IPS-20b (cell line): ENCODE data around the gene SDHB.

ENCODE experiments used
- H3K27ac ChIP-seq: one replicate; pipeline ENCODE4 v1.5.1; 2013; ENCODE audit warnings: low read length
- H3K27me3 ChIP-seq: 2 replicates; pipeline ENCODE4 v1.6.1; 2013; ENCODE audit warnings: mild to moderate bottlenecking, low read length, inconsistent platforms; ENCODE audit not compliant: insufficient read depth
- H3K36me3 ChIP-seq: 2 replicates; pipeline ENCODE4 v1.6.1; 2013; ENCODE audit warnings: low read depth, mild to moderate bottlenecking, inconsistent platforms, low read length, moderate library complexity; ENCODE audit not compliant: insufficient read depth
- H3K4me1 ChIP-seq: 2 replicates; pipeline ENCODE4 v1.6.1; 2013; ENCODE audit warnings: mild to moderate bottlenecking, control low read depth, inconsistent platforms, low read length, moderate library complexity; ENCODE audit not compliant: insufficient read depth
- H3K4me3 ChIP-seq: 2 replicates; pipeline ENCODE4 v1.5.1; 2013; ENCODE audit warnings: mild to moderate bottlenecking, low read length, inconsistent platforms
- H3K9ac ChIP-seq: 2 replicates; pipeline ENCODE4 v1.6.1; 2013; ENCODE audit warnings: low read depth, mild to moderate bottlenecking, inconsistent platforms, low read length, moderate library complexity
- H3K9me3 ChIP-seq: 2 replicates; pipeline ENCODE4 v1.6.1; 2013; ENCODE audit warnings: mild to moderate bottlenecking, low read depth, low read length, inconsistent platforms; ENCODE audit not compliant: insufficient read depth

SDHB gene

DNA sequence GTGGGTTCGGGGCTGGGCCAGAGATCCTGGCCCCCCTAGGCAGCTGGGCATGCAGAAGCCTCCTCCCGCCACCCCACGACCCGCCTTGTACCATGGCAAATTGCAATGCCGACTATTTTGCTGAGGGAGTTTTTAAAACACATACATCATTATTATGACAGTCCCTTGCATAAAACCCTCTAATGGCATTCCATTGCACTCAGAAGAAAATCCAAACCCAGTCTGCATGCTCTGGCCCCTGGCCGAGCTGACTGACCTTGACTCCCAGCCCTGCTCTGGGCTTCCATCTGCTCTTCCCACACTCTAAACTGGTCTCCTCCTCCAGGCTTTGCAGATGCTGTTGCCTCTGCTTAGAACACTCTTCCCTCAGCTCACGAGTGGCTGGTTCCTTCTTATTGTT, 37.4 kb upstream of the SDHB start:
- H3K27me3 ChIP-seq: no peaks in the 10 kb centered on the region
- H3K9me3 ChIP-seq: no peaks in the 10 kb centered on the region
- H3K36me3 ChIP-seq: no peaks in the 10 kb centered on the region
- H3K9ac ChIP-seq: no peak overlapping the region
- H3K4me1 ChIP-seq: no peaks in the 10 kb centered on the region
- no peak overlapping the region for H3K4me3 ChIP-seq
- H3K27ac ChIP-seq: no peak overlapping the region

GRCh38 chr1:17089506-17089905, 35.7 kb upstream of the SDHB start:
- no peak overlapping the region for H3K9ac ChIP-seq
- H3K4me3 ChIP-seq: no peak overlapping the region
- no peak overlapping the region for H3K27ac ChIP-seq
- no peaks in the 10 kb centered on the region for H3K36me3 ChIP-seq
- no peaks in the 10 kb centered on the region for H3K27me3 ChIP-seq
- H3K9me3 ChIP-seq: no peaks in the 10 kb centered on the region
- no peaks in the 10 kb centered on the region for H3K4me1 ChIP-seq

- H3K4me1 ChIP-seq: no peaks in the 10 kb centered on the region
- H3K4me3 ChIP-seq: no peak overlapping the region
- H3K9me3 ChIP-seq: no peaks in the 10 kb centered on the region
- H3K36me3 ChIP-seq: no peaks in the 10 kb centered on the region
- no peaks in the 10 kb centered on the region for H3K27me3 ChIP-seq
- no peak overlapping the region for H3K9ac ChIP-seq
- H3K27ac ChIP-seq: no peak overlapping the region
Measured at GRCh38 chr1:17086751-17087150, 32.9 kb upstream of the SDHB start.

DNA sequence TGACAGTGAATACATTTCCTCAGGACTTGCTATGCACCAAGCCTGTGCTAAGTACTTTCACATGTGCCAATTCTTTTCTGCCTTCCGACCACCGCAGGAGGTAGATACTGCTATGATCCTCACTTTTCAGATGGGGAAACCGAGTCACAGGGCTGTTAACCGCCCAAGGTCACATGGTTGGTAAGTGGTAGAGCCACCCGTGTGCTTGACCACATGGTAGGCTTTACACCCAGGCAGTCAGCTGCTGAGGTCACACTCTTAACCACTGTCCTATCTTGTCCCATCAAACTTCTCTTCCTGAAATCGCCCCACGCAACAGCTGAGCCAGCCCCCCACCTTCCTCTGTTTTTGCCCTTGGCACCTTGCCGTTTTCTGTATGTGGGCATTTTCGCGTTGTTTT, 31.0 kb upstream of the SDHB start:
- Histone ChIP-seq H3K27me3 (no peaks in the 10 kb centered on the region), H3K9ac (no peak overlapping the region), H3K4me1 (no peaks in the 10 kb centered on the region), H3K4me3 (no peak overlapping the region), H3K27ac (no peak overlapping the region), H3K36me3 (no peaks in the 10 kb centered on the region), H3K9me3 (no peaks in the 10 kb centered on the region)

DNA sequence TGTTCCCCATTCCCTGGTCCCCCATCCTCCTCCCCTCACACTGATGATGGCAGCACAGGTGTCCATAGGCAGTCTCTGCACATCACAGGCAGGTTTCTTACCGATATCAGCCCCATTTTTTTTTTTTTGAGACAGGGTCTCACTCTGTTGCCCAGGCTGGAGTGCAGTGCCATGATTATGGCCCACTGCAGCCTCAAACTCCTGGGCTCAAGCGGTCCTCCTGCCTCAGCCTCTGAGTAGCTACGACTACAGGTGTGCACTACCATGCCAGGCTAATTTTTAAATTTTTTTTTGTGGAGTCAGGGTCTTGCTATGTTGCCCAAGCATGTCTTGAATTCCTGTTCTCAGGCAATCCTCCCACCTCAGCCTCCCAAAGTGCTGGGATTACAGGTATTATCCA, 28.9 kb upstream of the SDHB start:
- Histone ChIP-seq H3K9ac (no peak overlapping the region), H3K9me3 (no peaks in the 10 kb centered on the region), H3K27me3 (no peaks in the 10 kb centered on the region), H3K4me3 (no peak overlapping the region), H3K27ac (no peak overlapping the region), H3K36me3 (no peaks in the 10 kb centered on the region), H3K4me1 (no peaks in the 10 kb centered on the region)

DNA sequence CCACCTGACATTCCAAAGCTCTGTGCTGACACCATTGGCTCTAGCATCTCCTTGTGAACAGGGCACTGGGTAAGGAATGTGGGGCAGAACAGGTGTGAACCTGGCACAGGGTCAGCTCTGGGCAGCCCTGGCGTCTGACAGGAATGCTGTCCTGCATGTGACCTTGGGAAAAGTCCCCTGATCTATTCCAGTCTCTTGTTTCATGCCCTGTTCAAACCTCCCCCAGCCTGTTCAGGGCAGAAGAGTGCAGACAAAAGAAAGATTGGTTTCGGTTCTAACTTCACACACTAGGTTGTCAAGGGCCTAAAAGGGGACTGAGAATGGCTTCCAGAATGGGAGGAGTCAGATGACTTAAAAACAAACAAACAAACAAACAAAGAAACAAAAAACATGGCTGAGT, 27.6 kb upstream of the SDHB start:
- Histone ChIP-seq H3K27me3 (no peaks in the 10 kb centered on the region), H3K4me1 (no peaks in the 10 kb centered on the region), H3K9me3 (no peaks in the 10 kb centered on the region), H3K4me3 (no peak overlapping the region), H3K36me3 (no peaks in the 10 kb centered on the region), H3K9ac (no peak overlapping the region), H3K27ac (no peak overlapping the region)

DNA sequence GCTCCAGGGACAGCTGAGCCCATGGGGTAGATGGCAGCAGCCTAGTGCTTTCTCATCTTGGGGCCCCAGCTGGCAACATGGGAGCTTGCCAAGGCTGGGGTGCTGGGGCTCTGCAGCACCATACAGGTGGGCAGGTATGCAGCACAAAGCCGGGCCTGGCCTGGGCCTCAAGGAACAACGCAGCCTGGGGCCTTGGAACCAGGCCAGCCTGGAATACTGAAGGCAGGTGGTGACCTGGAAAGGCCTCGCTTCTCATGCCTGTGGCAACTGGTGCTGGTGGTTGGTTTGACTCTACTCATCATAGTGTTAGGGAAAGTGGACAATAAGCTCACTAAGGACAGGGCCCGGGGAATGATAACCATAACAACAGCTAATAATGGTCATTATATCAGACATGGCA, 27.0 kb upstream of the SDHB start:
- H3K27ac ChIP-seq: no peak overlapping the region
- no peaks in the 10 kb centered on the region for H3K4me1 ChIP-seq
- H3K4me3 ChIP-seq: no peak overlapping the region
- H3K9ac ChIP-seq: no peak overlapping the region
- no peaks in the 10 kb centered on the region for H3K9me3 ChIP-seq
- no peaks in the 10 kb centered on the region for H3K36me3 ChIP-seq
- H3K27me3 ChIP-seq: no peaks in the 10 kb centered on the region

- H3K27ac ChIP-seq: no peak overlapping the region
- no peaks in the 10 kb centered on the region for H3K36me3 ChIP-seq
- no peaks in the 10 kb centered on the region for H3K9me3 ChIP-seq
Measured at GRCh38 chr1:17080085-17080759, 26.4 kb upstream of the SDHB start.

DNA sequence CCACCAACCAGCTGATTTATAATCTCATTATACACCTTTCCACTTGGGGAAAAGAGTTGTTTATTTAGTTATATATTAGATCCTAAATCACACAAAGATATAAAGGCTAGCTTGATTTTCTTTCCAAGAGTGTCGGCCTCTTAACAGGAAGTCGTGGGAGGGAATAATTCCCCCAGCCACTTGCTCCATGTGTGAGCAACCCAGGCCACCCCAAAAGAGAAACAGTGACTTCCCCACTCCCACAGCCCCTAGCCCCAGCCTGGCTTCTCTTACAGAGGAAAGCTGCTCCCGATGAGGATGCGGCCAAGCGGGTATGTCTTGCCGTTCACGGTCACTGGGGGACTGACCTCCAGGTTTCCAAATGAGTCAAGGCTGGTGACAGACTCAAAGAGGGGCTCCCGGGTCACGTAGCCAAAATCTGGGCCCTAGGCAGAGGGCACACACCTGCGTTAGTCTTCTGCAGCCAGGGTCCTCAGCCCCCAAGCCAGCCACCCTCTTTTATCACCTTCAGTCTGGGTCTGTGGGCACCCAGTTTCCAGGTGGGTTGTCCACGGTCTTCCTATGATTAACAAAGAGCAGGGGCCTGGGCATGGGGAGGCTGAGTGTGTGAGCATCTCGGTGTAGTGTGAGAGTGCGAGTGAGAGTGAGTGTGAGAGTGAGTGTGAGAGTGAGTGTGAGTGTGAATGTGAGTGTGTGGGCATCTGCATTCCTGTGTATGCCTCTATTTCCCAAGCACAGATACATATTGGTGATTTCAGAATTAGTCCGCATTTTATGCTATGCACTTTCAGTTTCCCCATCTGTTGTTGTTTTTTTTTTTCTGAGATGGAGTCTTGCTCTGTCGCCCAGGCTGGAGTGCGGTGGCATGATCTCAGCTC, 25.4 kb upstream of the SDHB start:
- H3K27me3 ChIP-seq: no peaks in the 10 kb centered on the region
- H3K4me3 ChIP-seq: no peak overlapping the region
- no peaks in the 10 kb centered on the region for H3K4me1 ChIP-seq
- H3K27ac ChIP-seq: no peak overlapping the region
- H3K9ac ChIP-seq: no peak overlapping the region
- H3K9me3 ChIP-seq: no peaks in the 10 kb centered on the region
- no peaks in the 10 kb centered on the region for H3K36me3 ChIP-seq

More at GRCh38 chr1:17080085-17080759, 26.4 kb upstream of the SDHB start:
- Histone ChIP-seq H3K4me3 (no peak overlapping the region), H3K27me3 (no peaks in the 10 kb centered on the region), H3K9ac (no peak overlapping the region), H3K4me1 (no peaks in the 10 kb centered on the region)

DNA sequence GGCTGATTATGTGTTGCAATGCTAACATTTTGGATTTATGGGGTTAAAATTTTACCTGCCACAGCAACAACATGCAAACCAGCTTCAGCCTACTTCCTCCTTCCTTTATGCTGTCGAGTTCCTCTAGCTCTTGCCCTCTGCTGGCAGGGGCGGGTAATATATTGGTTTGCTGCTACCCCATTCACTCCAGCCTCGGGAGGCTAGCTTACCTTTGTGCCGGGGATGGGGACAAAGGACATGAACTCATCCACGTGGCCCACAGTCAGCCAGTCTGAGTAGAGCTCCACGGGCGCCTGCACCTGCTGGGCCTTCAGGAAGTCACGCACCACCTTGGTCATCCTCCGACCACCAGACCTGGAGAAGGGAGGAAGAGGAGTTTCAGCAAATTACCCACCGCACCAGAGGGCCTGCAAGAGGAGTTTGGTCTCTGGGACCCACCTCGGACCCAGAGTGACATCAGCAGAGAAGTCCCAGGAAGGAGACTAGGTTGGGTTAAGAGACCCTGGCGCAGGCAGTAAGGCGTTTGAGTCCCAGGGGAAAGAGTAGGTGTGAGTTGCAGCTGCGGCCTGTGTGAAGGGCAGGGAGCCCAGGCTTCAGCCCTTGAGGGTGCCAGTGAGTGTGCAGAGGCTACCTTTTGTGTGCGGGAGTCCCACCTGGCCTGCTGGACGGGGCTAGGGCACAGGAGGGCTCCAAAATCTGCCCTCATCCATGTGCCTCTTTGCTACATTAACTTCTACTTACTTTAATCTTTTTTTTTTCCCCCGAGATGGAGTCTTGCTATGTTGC, 21.8 kb upstream of the SDHB start:
- Histone ChIP-seq H3K4me1 (no peaks in the 10 kb centered on the region), H3K27me3 (no peaks in the 10 kb centered on the region), H3K4me3 (no peak overlapping the region), H3K36me3 (no peaks in the 10 kb centered on the region), H3K27ac (no peak overlapping the region), H3K9me3 (no peaks in the 10 kb centered on the region), H3K9ac (no peak overlapping the region)

DNA sequence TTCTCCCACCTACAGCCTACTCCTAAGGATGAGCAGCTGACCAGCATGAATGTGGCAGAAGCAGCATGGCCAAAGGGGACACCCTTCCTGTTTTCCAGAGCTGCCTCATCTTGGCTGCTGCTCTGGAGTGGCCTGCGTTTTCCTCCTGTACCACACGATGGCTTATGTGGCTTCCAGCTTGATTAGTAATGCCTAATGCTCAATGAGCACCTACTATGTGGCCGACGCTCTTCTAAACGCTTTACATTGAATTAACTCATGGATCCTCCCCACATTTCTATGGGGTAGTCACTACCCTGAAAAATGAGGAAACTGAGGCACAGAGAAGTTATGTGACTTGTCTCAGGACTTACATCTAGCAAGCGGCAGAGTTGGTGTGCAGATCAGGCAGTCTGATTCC, 18.0 kb upstream of the SDHB start:
- H3K27me3 ChIP-seq: no peaks in the 10 kb centered on the region
- no peak overlapping the region for H3K27ac ChIP-seq
- H3K9ac ChIP-seq: no peak overlapping the region
- no peaks in the 10 kb centered on the region for H3K4me1 ChIP-seq
- H3K36me3 ChIP-seq: no peaks in the 10 kb centered on the region
- H3K4me3 ChIP-seq: no peak overlapping the region
- H3K9me3 ChIP-seq: no peaks in the 10 kb centered on the region
